GM12892 (cell line): Measurements from ENCODE around the gene DLG2.

Experiments
- POLR2A ChIP-seq: IDR thresholded peaks from 2 replicates; pipeline ENCODE4 v1.6.1; 2011; ENCODE audit warnings: low read depth, low read length, control low read depth
- POLR2AphosphoS5 ChIP-seq: IDR thresholded peaks from 2 replicates; pipeline ENCODE4 v1.6.1; 2011; ENCODE audit warnings: low read depth, low read length, control low read depth
- TAF1 ChIP-seq: IDR thresholded peaks from 2 replicates; pipeline ENCODE4 v1.6.1; 2011; ENCODE audit warnings: low read depth, mild to moderate bottlenecking, control low read depth, low read length, borderline replicate concordance

GRCh38 chr11:84024266-84024665, 1602.9 kb downstream of the DLG2 start:
- TF ChIP-seq POLR2A (no peak), POLR2AphosphoS5 (no peak), TAF1 (no peak)
